Measurements from ENCODE around the gene STAT1.

The STAT1 gene

DNA sequence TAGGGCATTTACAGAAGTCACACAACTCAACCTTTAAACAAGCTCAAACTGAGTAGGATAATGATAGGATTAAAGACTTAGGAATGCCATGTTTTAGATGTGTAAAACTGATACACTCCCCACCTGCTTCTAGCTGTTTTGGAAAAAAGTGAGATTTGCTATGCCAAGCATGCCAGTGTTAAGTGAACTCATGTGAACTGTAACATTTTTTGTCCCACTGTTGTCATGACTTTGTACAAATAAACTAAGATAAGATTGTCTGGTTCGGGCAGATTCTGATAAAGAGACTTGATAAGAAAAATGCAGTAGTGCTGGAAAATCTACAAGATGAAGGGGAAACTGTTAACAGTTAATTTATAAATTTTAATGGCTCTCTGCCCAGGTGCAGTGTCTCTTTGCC is 66.8 kb downstream of the STAT1 start:
- Histone ChIP-seq H3K27ac (ENCODE audit: insufficient read depth, low read depth, low read length, poor library complexity, severe bottlenecking) (no peak overlapping the region), H3K36me3 (ENCODE audit: control insufficient read depth, insufficient read depth, low read length) (no peaks in the 10 kb centered on the region), H3K4me1 (ENCODE audit: control insufficient read depth, insufficient read depth, low read length) (no peaks in the 10 kb centered on the region), H3K4me3 (ENCODE audit: insufficient read depth, low read depth, low read length) (no peak overlapping the region), H3K27me3 (ENCODE audit: control insufficient read depth, insufficient read depth, low read length, poor library complexity, severe bottlenecking) (no peaks in the 10 kb centered on the region), H3K9me3 (ENCODE audit: control insufficient read depth, low read length) (no peaks in the 10 kb centered on the region)
- WGBS, 2 experiments = 67 to 83% methylated on average over 1 of the region's 1 CpG

DNA sequence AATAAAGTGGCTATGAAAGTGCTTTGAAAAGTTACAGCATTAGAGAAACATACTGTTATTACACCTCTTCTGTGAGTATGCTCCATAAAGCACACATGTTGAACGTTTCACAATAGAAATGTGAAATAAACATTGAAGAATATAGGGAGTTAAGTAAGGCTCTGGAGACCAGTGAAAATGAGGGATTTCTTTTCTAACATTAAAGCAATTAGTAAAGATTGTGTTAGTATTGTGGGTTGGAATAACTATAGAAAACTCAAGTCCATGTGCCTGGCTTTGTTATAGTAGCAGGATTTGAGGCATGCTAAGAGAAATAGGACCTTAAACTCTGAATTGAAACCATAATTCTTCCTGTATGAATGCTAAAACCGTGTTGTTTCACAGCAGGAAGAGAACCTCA is 70.3 kb downstream of the STAT1 start:
- Histone ChIP-seq H3K9me3 (ENCODE audit: control insufficient read depth, low read length) (no peaks in the 10 kb centered on the region), H3K4me3 (ENCODE audit: insufficient read depth, low read depth, low read length) (no peak overlapping the region), H3K4me1 (ENCODE audit: control insufficient read depth, insufficient read depth, low read length) (no peaks in the 10 kb centered on the region), H3K36me3 (ENCODE audit: control insufficient read depth, insufficient read depth, low read length) (no peaks in the 10 kb centered on the region), H3K27ac (ENCODE audit: insufficient read depth, low read depth, low read length, poor library complexity, severe bottlenecking) (no peak overlapping the region), H3K27me3 (ENCODE audit: control insufficient read depth, insufficient read depth, low read length, poor library complexity, severe bottlenecking) (no peaks in the 10 kb centered on the region)
- 75 to 90% methylated on average over 1 to 2 of the region's 2 CpGs for WGBS, 2 experiments

DNA sequence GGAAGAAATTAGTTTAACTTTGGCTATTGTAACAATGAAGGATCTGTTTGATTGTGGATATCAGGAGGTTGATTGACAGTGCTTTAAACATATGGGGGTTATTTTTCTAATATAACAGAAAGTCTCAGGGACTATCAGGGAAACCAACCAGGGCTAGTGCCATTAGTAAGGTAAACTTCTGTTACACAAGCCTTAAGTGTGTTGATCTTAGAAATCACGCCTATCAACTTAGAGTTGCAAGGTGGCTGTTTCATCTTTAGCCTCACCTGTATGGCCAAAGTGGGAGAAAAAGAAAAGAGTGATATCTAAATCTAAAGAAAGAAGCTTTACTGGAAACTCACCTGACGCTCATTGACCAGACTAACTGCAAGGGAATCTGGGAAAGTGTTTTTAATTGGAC is 71.3 kb downstream of the STAT1 start:
- H3K27me3 ChIP-seq (ENCODE audit: control insufficient read depth, insufficient read depth, low read length, poor library complexity, severe bottlenecking) = no peaks in the 10 kb centered on the region
- no peaks in the 10 kb centered on the region for H3K36me3 ChIP-seq (ENCODE audit: control insufficient read depth, insufficient read depth, low read length)
- no peaks in the 10 kb centered on the region for H3K4me1 ChIP-seq (ENCODE audit: control insufficient read depth, insufficient read depth, low read length)
- H3K4me3 ChIP-seq (ENCODE audit: insufficient read depth, low read depth, low read length) = no peak overlapping the region
- no peaks in the 10 kb centered on the region for H3K9me3 ChIP-seq (ENCODE audit: control insufficient read depth, low read length)
- WGBS, 2 experiments = 93 to 97% methylated on average over 2 of the region's 2 CpGs
- no peak overlapping the region for H3K27ac ChIP-seq (ENCODE audit: insufficient read depth, low read depth, low read length, poor library complexity, severe bottlenecking)

DNA sequence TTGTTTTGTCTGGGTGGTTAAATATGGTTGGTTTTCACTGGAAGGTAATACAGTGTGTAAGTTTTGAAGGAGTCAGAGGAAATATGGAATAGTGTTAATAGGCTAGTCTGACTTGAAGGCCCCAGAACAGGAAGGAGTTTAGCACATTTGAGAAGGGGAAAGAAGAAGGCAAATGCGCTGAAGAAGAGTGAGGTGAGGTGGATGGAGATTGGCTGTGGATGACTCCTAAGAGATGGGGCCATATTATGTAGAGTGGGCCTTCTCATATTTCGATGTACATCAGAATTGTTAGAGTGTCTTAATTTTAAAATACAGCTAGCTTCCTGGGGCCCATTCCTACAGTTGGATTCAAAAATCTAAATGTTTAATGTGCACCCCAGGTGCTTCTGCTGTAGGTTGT is 72.4 kb downstream of the STAT1 start:
- 90 to 99% methylated on average over 2 of the region's 2 CpGs for WGBS, 2 experiments
- Histone ChIP-seq H3K27me3 (ENCODE audit: control insufficient read depth, insufficient read depth, low read length, poor library complexity, severe bottlenecking) (no peaks in the 10 kb centered on the region), H3K36me3 (ENCODE audit: control insufficient read depth, insufficient read depth, low read length) (no peaks in the 10 kb centered on the region), H3K4me1 (ENCODE audit: control insufficient read depth, insufficient read depth, low read length) (no peaks in the 10 kb centered on the region), H3K27ac (ENCODE audit: insufficient read depth, low read depth, low read length, poor library complexity, severe bottlenecking) (no peak overlapping the region), H3K9me3 (ENCODE audit: control insufficient read depth, low read length) (no peaks in the 10 kb centered on the region), H3K4me3 (ENCODE audit: insufficient read depth, low read depth, low read length) (no peak overlapping the region)

DNA sequence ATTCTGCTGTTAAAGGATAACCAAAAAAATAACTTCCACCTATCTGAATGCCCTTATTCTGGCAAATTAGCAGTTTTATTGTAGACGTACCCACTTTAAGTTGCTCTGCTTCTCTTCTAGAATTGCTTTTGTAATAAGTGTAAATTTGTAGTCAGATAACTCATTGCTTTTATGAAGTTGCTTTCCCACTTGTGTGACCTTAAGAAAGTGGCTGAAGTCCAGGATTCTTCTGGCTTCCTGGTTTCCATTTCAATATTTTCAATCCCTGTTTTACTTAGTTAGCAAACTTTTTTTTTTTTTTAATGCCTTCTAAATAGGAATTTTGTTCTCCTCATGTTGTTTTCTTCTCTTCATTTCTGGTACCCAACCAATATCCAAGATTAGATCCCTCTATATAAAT is 73.5 kb downstream of the STAT1 start:
- no peak overlapping the region for H3K4me3 ChIP-seq (ENCODE audit: insufficient read depth, low read depth, low read length)
- no peaks in the 10 kb centered on the region for H3K27me3 ChIP-seq (ENCODE audit: control insufficient read depth, insufficient read depth, low read length, poor library complexity, severe bottlenecking)
- 95 to 100% methylated on average over 1 of the region's 1 CpG for WGBS, 2 experiments
- no peaks in the 10 kb centered on the region for H3K36me3 ChIP-seq (ENCODE audit: control insufficient read depth, insufficient read depth, low read length)
- no peaks in the 10 kb centered on the region for H3K9me3 ChIP-seq (ENCODE audit: control insufficient read depth, low read length)
- no peaks in the 10 kb centered on the region for H3K4me1 ChIP-seq (ENCODE audit: control insufficient read depth, insufficient read depth, low read length)
- no peak overlapping the region for H3K27ac ChIP-seq (ENCODE audit: insufficient read depth, low read depth, low read length, poor library complexity, severe bottlenecking)

DNA sequence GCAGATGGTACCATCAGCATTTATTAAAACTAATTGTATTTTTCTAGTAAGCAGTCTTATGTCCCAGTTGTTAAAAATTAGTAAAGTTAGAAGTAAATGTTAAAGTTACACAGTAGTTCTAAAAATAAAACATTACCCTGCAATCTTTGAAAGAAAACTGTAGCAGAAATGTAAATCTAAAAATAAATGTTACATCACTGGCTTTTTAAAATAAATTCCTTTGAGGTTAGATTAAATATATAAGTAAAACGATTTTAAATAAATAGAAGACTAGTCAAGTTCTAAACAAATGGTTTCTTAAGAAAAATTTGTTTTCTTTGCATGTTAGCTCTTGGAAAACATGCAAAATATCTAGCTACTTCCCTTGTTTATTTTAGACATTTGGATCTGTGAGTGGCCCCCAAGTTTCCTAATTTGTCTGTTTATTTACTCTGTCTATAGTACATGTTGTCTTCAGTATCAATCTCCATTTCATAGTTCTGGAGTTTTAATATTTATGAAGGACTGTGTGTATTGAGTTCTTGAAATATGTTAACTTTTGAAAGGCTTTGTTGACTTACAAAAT is 75.1 kb downstream of the STAT1 start:
- WGBS, 2 experiments = 80% methylated on average over 1 of the region's 1 CpG; no CpG with 5 or more reads in 1 of the 2 experiments
- Histone ChIP-seq H3K4me1 (ENCODE audit: control insufficient read depth, insufficient read depth, low read length) (no peaks in the 10 kb centered on the region), H3K27ac (ENCODE audit: insufficient read depth, low read depth, low read length, poor library complexity, severe bottlenecking) (no peak overlapping the region), H3K27me3 (ENCODE audit: control insufficient read depth, insufficient read depth, low read length, poor library complexity, severe bottlenecking) (no peaks in the 10 kb centered on the region), H3K36me3 (ENCODE audit: control insufficient read depth, insufficient read depth, low read length) (no peaks in the 10 kb centered on the region), H3K9me3 (ENCODE audit: control insufficient read depth, low read length) (no peaks in the 10 kb centered on the region), H3K4me3 (ENCODE audit: insufficient read depth, low read depth, low read length) (no peak overlapping the region)

DNA sequence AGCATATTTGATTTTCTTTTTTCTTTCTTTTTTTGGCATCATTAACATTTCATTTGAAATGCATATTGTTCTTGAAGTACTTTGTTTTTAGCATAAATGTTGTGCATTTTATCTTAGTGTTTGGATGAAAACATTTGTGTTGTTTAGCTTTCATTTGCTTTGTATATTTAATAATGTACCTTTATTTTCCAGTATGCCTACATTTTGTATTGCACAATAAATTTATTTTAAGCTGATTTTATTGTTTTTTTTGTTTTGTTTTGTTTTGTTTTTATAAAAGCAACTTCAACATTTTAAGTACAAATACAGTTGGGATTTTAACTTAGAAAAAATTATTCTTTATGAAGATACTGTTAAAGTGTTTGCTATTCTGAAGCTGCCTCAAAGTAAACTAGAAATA is 78.9 kb downstream of the STAT1 start:
- Histone ChIP-seq H3K36me3 (ENCODE audit: control insufficient read depth, insufficient read depth, low read length) (no peaks in the 10 kb centered on the region), H3K4me3 (ENCODE audit: insufficient read depth, low read depth, low read length) (no peak overlapping the region), H3K27ac (ENCODE audit: insufficient read depth, low read depth, low read length, poor library complexity, severe bottlenecking) (no peak overlapping the region), H3K27me3 (ENCODE audit: control insufficient read depth, insufficient read depth, low read length, poor library complexity, severe bottlenecking) (no peaks in the 10 kb centered on the region), H3K4me1 (ENCODE audit: control insufficient read depth, insufficient read depth, low read length) (no peaks in the 10 kb centered on the region), H3K9me3 (ENCODE audit: control insufficient read depth, low read length) (no peaks in the 10 kb centered on the region)

DNA sequence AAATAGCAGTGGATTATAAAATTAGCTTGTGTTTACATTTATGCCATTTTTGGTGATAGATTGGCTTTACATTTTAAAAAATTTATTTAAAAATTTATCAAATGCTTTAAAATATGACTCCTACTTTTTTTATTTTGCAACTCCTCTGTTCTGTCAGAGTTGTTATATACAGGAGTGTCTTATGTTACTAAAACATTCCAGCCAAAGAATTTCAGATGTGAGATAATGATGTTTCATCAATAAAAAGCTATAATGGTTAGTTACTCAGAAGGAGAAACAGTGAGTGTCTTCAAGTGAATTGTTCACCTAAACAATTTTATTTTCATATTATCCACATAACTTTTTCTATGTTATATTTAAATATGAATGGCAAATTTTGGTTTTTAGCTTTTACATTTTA is 80.6 kb downstream of the STAT1 start:
- Histone ChIP-seq H3K4me3 (ENCODE audit: insufficient read depth, low read depth, low read length) (no peak overlapping the region), H3K27me3 (ENCODE audit: control insufficient read depth, insufficient read depth, low read length, poor library complexity, severe bottlenecking) (no peaks in the 10 kb centered on the region), H3K4me1 (ENCODE audit: control insufficient read depth, insufficient read depth, low read length) (no peaks in the 10 kb centered on the region), H3K36me3 (ENCODE audit: control insufficient read depth, insufficient read depth, low read length) (no peaks in the 10 kb centered on the region), H3K9me3 (ENCODE audit: control insufficient read depth, low read length) (no peaks in the 10 kb centered on the region), H3K27ac (ENCODE audit: insufficient read depth, low read depth, low read length, poor library complexity, severe bottlenecking) (no peak overlapping the region)

DNA sequence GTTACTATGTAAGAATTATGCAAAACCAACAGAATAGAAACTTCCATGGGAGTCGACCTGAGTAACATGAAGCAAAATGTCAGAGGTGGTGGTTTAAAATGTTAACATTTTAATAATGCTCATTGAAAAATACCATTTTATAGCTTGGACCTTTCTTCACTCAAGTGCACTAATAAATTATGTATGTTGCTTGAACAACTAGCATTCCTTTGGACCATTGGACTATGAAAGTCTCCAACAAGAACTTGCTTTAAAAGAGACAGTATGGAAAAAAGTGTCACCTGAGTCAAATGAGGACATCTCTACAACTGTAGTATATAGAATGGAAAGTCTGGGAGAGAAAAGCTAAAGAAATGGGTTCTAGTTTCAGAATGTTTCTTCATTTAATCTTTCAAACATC is 81.5 kb downstream of the STAT1 start:
- no CpG with 5 or more reads among the region's 1 CpG for WGBS, 2 experiments
- H3K4me1 ChIP-seq (ENCODE audit: control insufficient read depth, insufficient read depth, low read length) = no peaks in the 10 kb centered on the region
- no peaks in the 10 kb centered on the region for H3K27me3 ChIP-seq (ENCODE audit: control insufficient read depth, insufficient read depth, low read length, poor library complexity, severe bottlenecking)
- H3K9me3 ChIP-seq (ENCODE audit: control insufficient read depth, low read length) = no peaks in the 10 kb centered on the region
- no peak overlapping the region for H3K4me3 ChIP-seq (ENCODE audit: insufficient read depth, low read depth, low read length)
- H3K36me3 ChIP-seq (ENCODE audit: control insufficient read depth, insufficient read depth, low read length) = peaks cover 2% of the 10 kb centered on the region
- no peak overlapping the region for H3K27ac ChIP-seq (ENCODE audit: insufficient read depth, low read depth, low read length, poor library complexity, severe bottlenecking)

DNA sequence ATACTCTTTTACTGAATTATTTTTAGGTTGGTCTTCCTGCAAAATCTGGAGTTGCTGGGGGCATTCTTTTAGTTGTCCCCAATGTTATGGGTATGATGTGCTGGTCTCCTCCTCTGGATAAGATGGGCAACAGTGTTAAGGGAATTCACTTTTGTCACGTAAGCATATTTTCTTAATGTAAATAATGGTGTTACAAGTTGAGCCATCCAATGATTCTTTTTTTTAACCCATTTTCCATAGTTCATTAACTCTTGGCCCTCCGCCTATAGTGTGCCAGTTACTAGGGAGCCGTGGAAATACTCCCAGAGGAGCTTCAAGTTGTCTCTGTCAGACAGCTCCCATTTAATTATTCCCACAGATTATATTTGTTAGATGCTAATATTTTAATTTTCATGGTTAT is 83.6 kb downstream of the STAT1 start:
- Histone ChIP-seq H3K27me3 (ENCODE audit: control insufficient read depth, insufficient read depth, low read length, poor library complexity, severe bottlenecking) (no peaks in the 10 kb centered on the region), H3K27ac (ENCODE audit: insufficient read depth, low read depth, low read length, poor library complexity, severe bottlenecking) (no peak overlapping the region), H3K9me3 (ENCODE audit: control insufficient read depth, low read length) (no peaks in the 10 kb centered on the region), H3K4me1 (ENCODE audit: control insufficient read depth, insufficient read depth, low read length) (no peaks in the 10 kb centered on the region), H3K4me3 (ENCODE audit: insufficient read depth, low read depth, low read length) (no peak overlapping the region), H3K36me3 (ENCODE audit: control insufficient read depth, insufficient read depth, low read length) (peaks cover 3% of the 10 kb centered on the region)
- 93 to 100% methylated on average over 3 of the region's 3 CpGs for WGBS, 2 experiments

DNA sequence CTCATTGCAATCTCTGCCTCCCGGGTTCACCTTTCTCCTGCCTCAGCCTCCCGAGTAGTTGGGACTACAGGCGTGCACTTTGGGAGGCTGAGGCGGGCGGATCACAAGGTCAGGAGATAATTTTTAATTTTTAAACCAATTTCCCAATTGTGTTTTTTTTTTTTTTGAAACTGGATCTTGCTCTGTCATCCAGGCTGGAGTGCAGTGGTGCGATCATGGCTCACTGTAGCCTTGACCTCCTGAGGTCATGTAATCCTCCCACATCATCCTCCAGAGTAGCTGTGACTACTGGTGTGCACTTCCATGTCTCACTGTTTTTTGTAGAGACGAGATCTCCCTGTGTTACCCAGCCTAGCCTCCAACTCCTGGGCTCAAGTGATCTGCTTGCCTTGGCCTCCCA is 84.1 kb downstream of the STAT1 start:
- Histone ChIP-seq H3K27me3 (ENCODE audit: control insufficient read depth, insufficient read depth, low read length, poor library complexity, severe bottlenecking) (no peaks in the 10 kb centered on the region), H3K4me3 (ENCODE audit: insufficient read depth, low read depth, low read length) (no peak overlapping the region), H3K36me3 (ENCODE audit: control insufficient read depth, insufficient read depth, low read length) (peaks cover 3% of the 10 kb centered on the region), H3K4me1 (ENCODE audit: control insufficient read depth, insufficient read depth, low read length) (no peaks in the 10 kb centered on the region), H3K27ac (ENCODE audit: insufficient read depth, low read depth, low read length, poor library complexity, severe bottlenecking) (no peak overlapping the region), H3K9me3 (ENCODE audit: control insufficient read depth, low read length) (no peaks in the 10 kb centered on the region)
- 92 to 94% methylated on average over 7 of the region's 7 CpGs for WGBS, 2 experiments
